CMK (cell line): ENCODE results near the gene PCNX3.

Source experiments
- DNase-seq: peaks from one replicate; pipeline ENCODE4 v3.0.0-alpha.2; 2010; ENCODE audit warnings: low read depth

Gene PCNX3

GRCh38 chr11:65580756-65581155, 34.8 kb upstream of the PCNX3 start:
- DNase-seq, result no peak

GRCh38 chr11:65581928-65582327, 33.6 kb upstream of the PCNX3 start:
- DNase-seq, result no peak

GRCh38 chr11:65583589-65583988, 32.0 kb upstream of the PCNX3 start:
- no peak for DNase-seq

- DNase-seq, result no peak
These were observed 31.5 kb upstream of the PCNX3 start for GRCh38 chr11:65584106-65584505.

GRCh38 chr11:65584723-65585171, 30.8 kb upstream of the PCNX3 start:
- no peak for DNase-seq

- no peak for DNase-seq
These were observed 30.0 kb upstream of the PCNX3 start for GRCh38 chr11:65585396-65586246.

- no peak for DNase-seq
These were observed 29.3 kb upstream of the PCNX3 start for GRCh38 chr11:65586247-65586630.

GRCh38 chr11:65586676-65587075, 28.9 kb upstream of the PCNX3 start:
- no peak for DNase-seq

- DNase-seq, result no peak
These were observed 27.1 kb upstream of the PCNX3 start for GRCh38 chr11:65588199-65589054.

GRCh38 chr11:65589444-65590239, 25.9 kb upstream of the PCNX3 start:
- DNase-seq, result peak; percentile 92

- DNase-seq, result no peak
These were observed 25.3 kb upstream of the PCNX3 start for GRCh38 chr11:65590240-65590738.

- no peak for DNase-seq
These were observed 23.4 kb upstream of the PCNX3 start for GRCh38 chr11:65591939-65592857.

- DNase-seq, result no peak
These were observed 22.6 kb upstream of the PCNX3 start for GRCh38 chr11:65592858-65593517.

- no peak for DNase-seq
These were observed 21.8 kb upstream of the PCNX3 start for GRCh38 chr11:65593518-65594414.

GRCh38 chr11:65595131-65595530, 20.4 kb upstream of the PCNX3 start:
- DNase-seq, result no peak

- DNase-seq, result no peak
These were observed 19.9 kb upstream of the PCNX3 start, which contains the start of gene KCNK7 for GRCh38 chr11:65595543-65596281. Gene KCNK7 (minus strand): TSS chr11:65595800. CDS start chr11:65595772, 28 bp downstream.

GRCh38 chr11:65596520-65596919, 19.1 kb upstream of the PCNX3 start:
- DNase-seq, result no peak

- DNase-seq, result no peak
These were observed 17.3 kb upstream of the PCNX3 start for GRCh38 chr11:65598258-65598699.
